Gastrocnemius medialis (tissue), 4 donors: ENCODE measurements around the gene KRT8. TPM values are rescaled to one million over a fixed set of nuclear protein-coding genes. Genes with fewer than 3 reads are reported as not detected.

Experiments used
- ATAC-seq, 2 donors: fragments of 150-250 bp; one replicate each; pipeline ENCODE4 v1.9.1; 2016
- DNase-seq, 2 donors: peaks; one replicate each; pipeline ENCODE4 v3.0.0-alpha.2; 2019
- H3K27ac ChIP-seq, 4 donors: fragments of 200-600 bp; sonication (generic); 1 replicate in 1 of 4; 2 replicates in 3 of 4; pipeline ENCODE4 v1.5.1; 2016 to 2018; ENCODE audit warnings: mild to moderate bottlenecking in 2 of 4, moderate library complexity in 1 of 4
- H3K27me3 ChIP-seq, 3 donors: fragments of 200-600 bp; sonication (generic) in 2 of 3; 1 replicate in 1 of 3; 2 replicates in 2 of 3; pipeline versions ENCODE4 v1.5.1 to v1.6.0; 2016 to 2019; ENCODE audit warnings: mild to moderate bottlenecking in 1 of 3, moderate library complexity in 1 of 3
- H3K36me3 ChIP-seq, 2 donors: fragments of 200-600 bp; sonication (generic) in 1 of 2; one replicate each; pipeline ENCODE4 v1.5.1; 2017 to 2018
- H3K4me1 ChIP-seq, 2 donors: fragments of 200-600 bp; sonication (generic) in 1 of 2; one replicate each; pipeline ENCODE4 v1.5.1; 2016 to 2017; ENCODE audit warnings: mild to moderate bottlenecking in 2 of 2
- H3K4me3 ChIP-seq, 4 donors: fragments of 200-600 bp; sonication (generic) in 3 of 4; 1 replicate in 1 of 4; 2 replicates in 3 of 4; pipeline ENCODE4 v1.5.1; 2016 to 2019; ENCODE audit warnings: mild to moderate bottlenecking in 2 of 4
- H3K9me3 ChIP-seq, 3 donors: fragments of 200-600 bp; sonication (generic) in 2 of 3; 1 replicate in 1 of 3; 2 replicates in 2 of 3; pipeline ENCODE4 v1.5.1; 2016 to 2019
- POLR2A ChIP-seq, 2 donors: fragments of 450-650 bp; IDR thresholded peaks; one replicate each; pipeline ENCODE4 v1.6.1; 2017; ENCODE audit warnings: antibody characterized with exemption in 2 of 2, mild to moderate bottlenecking in 2 of 2, moderate library complexity in 2 of 2
- in situ Hi-C, 4 donors: fragments of 200-750 bp; cut with MboI; loops; one replicate each; pipeline versions ENCODE4 v1.15.0 to v1.8.0; 2017; ENCODE audit warnings: low sequenced_read_pairs in 4 of 4
- intact Hi-C: fragments of 100-400 bp; cut with DNase I; formaldehyde crosslinking; loops from one replicate; pipeline ENCODE4 v1.15.1; 2023; ENCODE audit warnings: low total_unique reads
- total RNA-seq, 4 donors: library from RNA; depleted of rRNA; stranded (reverse); fragments of >200 nt; gene quantifications; one replicate each; pipeline versions ENCODE4 v1.1.0 to v1.2.3, GENCODE V29; 2016
- TF ChIP-seq, protein P1 (sequence below), 5 experiments: fragments of 450-650 bp in 3 of 5; fragments of 200-600 bp in 2 of 5; sonication (generic) in 2 of 5; IDR thresholded peaks in 4 of 5; conservative IDR thresholded peaks in 1 of 5; 1 replicate in 4 of 5; 2 replicates in 1 of 5; pipeline ENCODE4 v1.5.1; 2016 to 2019; ENCODE audit warnings: antibody characterized with exemption in 5 of 5, mild to moderate bottlenecking in 3 of 5, moderate library complexity in 3 of 5

Gene KRT8
- total RNA-seq, 4 donors from 2014 or later = 1.4 to 7.0 (median 3.1) TPM; not detected in 1

DNA sequence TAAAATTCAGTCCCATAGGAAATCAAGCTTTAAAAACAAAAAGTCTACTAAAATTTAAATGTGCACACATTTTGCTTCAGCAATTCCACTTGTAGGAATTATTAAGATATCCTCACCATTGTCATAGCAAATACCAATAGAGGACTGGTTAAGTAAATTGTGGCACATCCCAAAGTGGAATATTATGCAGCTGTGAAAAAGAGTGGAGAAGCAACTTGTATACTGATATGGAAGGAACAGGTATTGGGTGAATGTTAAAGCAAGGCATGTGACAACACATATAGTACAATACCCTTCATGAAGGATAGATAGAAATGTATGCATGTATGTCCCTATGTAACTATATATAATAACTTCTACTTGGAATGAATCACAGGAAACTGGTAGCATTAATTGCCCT, 11.9 kb downstream of the KRT8 start:
- intact Hi-C loops = no loop called here
- DNase-seq = no peak
- in situ Hi-C loops = loop anchor here in 2 of 4 donors (25.0 kb wide), 2 partner anchors 219 to 306 kb away; partner anchors contain the start of gene SOAT2 (in 1 of the 2)

DNA sequence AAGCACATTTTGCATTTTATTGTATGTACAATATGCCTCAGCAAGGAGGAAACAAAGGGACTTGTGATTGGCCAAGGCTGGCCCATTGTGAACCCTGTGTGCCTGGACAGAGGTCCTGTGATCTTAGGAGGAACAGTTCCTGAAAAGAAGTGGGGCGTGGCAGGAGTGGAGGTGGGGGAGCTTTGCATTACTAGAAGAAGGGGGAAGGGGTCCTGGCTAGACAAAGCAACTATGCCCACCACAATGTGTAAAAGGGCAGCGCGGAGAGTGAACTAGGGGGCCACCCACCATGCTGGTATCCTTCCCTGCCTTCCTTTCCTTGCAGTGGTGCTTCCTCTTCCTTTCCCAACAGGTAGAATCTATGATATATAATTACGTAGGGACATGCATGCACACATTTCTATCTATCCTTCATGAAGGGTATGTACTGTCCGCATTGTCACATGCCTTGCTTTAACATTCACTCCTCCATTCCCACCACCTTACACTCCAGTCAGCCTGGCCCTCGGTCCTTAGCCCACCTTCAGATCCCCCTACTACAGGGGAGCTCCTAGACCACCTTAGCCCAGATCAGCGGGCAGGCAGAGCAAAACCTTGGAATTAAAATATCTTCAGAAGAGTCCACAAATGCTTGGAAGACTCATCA, 12.5 kb downstream of the KRT8 start:
- Histone ChIP-seq H3K4me3 (no peak overlapping the region), H3K9me3 (no peaks in the 10 kb centered on the region), H3K27me3 (no peaks in the 10 kb centered on the region), H3K4me1 (no peaks in the 10 kb centered on the region), H3K27ac (no peak overlapping the region), H3K36me3 (no peaks in the 10 kb centered on the region)
- DNase-seq = no peak
- intact Hi-C loops (no loop called here), in situ Hi-C loops (loop anchor here in 2 of 4 donors (25.0 kb wide), 2 partner anchors 220 to 305 kb away; partner anchors contain the start of gene SOAT2 (in 1 of the 2))
- no peak for TF ChIP-seq POLR2A (IDR thresholded peaks at IDR 0.05)
- TF ChIP-seq, protein P1, sequence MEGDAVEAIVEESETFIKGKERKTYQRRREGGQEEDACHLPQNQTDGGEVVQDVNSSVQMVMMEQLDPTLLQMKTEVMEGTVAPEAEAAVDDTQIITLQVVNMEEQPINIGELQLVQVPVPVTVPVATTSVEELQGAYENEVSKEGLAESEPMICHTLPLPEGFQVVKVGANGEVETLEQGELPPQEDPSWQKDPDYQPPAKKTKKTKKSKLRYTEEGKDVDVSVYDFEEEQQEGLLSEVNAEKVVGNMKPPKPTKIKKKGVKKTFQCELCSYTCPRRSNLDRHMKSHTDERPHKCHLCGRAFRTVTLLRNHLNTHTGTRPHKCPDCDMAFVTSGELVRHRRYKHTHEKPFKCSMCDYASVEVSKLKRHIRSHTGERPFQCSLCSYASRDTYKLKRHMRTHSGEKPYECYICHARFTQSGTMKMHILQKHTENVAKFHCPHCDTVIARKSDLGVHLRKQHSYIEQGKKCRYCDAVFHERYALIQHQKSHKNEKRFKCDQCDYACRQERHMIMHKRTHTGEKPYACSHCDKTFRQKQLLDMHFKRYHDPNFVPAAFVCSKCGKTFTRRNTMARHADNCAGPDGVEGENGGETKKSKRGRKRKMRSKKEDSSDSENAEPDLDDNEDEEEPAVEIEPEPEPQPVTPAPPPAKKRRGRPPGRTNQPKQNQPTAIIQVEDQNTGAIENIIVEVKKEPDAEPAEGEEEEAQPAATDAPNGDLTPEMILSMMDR (IDR thresholded peaks at IDR 0.05 in 4 of 5, conservative IDR thresholded peaks at IDR 0.05 in 1 of 5) = no peak
- no peak for ATAC-seq

More for the DNA sequence above, 11.9 kb downstream of the KRT8 start:
- Histone ChIP-seq H3K27me3 (no peaks in the 10 kb centered on the region), H3K4me1 (no peaks in the 10 kb centered on the region), H3K27ac (no peak overlapping the region), H3K36me3 (no peaks in the 10 kb centered on the region), H3K4me3 (no peak overlapping the region), H3K9me3 (no peaks in the 10 kb centered on the region)
- TF ChIP-seq, protein P1 (IDR thresholded peaks at IDR 0.05 in 4 of 5, conservative IDR thresholded peaks at IDR 0.05 in 1 of 5) = no peak
- TF ChIP-seq POLR2A (IDR thresholded peaks at IDR 0.05) = no peak
- no peak for ATAC-seq

DNA sequence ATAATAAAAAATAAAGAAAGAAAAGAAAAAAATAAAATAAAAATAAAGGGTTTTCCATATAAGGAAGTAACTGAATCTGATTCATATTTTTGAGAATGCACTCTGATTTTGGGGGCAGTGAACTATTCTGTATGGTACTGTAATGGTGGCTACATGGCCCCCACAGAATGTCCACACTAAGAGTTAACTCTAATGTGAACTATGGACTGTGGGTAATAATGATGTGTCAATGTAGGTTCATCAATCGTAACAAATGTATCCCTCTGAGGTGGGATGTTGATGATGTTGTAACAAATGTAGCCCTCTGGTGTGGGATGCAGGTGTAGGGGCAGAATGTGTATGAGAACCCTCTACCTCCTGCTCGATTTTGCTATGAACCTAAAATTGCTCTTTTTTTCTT, 13.8 kb downstream of the KRT8 start:
- ATAC-seq = no peak
- Histone ChIP-seq H3K9me3 (no peaks in the 10 kb centered on the region), H3K4me1 (no peaks in the 10 kb centered on the region), H3K4me3 (no peak overlapping the region), H3K36me3 (no peaks in the 10 kb centered on the region), H3K27me3 (no peaks in the 10 kb centered on the region), H3K27ac (no peak overlapping the region)
- in situ Hi-C loops = loop anchor here in 2 of 4 donors (25.0 kb wide), 2 partner anchors 221 to 304 kb away; partner anchors contain the start of gene SOAT2 (in 1 of the 2)
- no peak for DNase-seq
- TF ChIP-seq, protein P1 (IDR thresholded peaks at IDR 0.05 in 4 of 5, conservative IDR thresholded peaks at IDR 0.05 in 1 of 5) = no peak
- no peak for TF ChIP-seq POLR2A (IDR thresholded peaks at IDR 0.05)
- intact Hi-C loops = no loop called here

DNA sequence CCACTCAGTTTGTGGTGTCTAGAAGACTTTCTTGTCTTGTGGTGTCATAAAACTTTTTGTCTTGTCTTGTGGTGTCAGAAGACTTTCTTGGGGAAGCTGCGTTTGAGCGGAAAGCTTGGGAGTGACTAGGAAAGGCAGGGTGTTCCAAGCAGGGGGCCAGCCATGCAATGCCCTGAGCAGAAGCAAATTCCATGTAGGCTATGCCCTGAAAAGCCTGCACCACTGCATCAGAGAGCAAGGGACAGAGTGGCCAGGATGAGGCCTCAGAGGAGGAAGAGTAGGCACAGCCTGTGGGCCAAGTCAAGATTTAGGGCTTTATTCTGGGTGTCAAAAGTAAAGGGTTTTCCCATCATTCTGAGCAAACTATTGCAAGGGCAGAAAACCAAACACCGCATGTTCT, 14.5 kb downstream of the KRT8 start:
- intact Hi-C loops = no loop called here
- TF ChIP-seq, protein P1 (IDR thresholded peaks at IDR 0.05 in 4 of 5, conservative IDR thresholded peaks at IDR 0.05 in 1 of 5) = no peak
- TF ChIP-seq POLR2A (IDR thresholded peaks at IDR 0.05) = no peak

More for the DNA sequence above, 14.5 kb downstream of the KRT8 start:
- H3K4me1 ChIP-seq = no peaks in the 10 kb centered on the region
- no peak overlapping the region for H3K4me3 ChIP-seq
- no peaks in the 10 kb centered on the region for H3K27me3 ChIP-seq
- in situ Hi-C loops = loop anchor here in 2 of 4 donors (25.0 kb wide), 2 partner anchors 222 to 303 kb away; partner anchors contain the start of gene SOAT2 (in 1 of the 2)
- no peaks in the 10 kb centered on the region for H3K36me3 ChIP-seq
- no peaks in the 10 kb centered on the region for H3K9me3 ChIP-seq
- no peak for DNase-seq
- ATAC-seq = no peak
- no peak overlapping the region for H3K27ac ChIP-seq
